Measurements from ENCODE around the gene NBAS. TPM values are rescaled to one million over a fixed set of nuclear protein-coding genes. Genes with fewer than 3 reads are reported as not detected.

NBAS gene
- total and polyA plus RNA-seq, 2 of the 4 experiments (the other 2 are of a cell fraction) = 22.3 to 105 TPM

DNA sequence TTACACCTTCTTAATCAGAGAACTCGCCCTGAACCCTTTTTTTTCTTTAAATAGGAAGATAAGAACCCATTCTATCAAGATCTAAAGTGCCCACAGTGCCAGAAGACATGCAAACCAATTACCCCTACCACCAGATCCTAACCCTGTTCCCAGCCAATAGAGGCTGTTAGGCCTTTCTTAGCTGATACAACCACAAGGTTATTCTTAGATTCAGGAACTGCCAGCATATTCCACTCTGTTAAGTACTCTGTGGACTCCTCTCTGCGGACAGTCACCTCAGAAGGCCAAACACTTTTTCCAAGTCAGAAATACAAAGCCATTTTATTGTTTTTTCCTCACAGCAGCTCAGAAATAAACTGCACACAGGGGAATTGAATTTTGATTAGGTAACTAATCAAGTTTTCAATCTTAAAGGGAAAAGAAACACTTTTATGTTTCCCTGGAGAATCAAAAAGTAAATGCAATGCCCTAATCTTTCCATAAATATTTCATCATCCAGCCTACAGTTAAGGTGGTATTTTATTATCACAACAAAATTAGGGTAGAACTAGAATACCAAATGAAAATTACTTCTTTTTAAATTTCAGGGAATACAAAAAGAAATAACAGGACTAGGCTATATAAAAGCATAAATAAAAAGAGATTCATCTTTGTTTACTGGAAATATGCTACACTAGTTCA is 111.4 kb downstream of the NBAS start:
- Histone ChIP-seq H3K18ac (ENCODE audit: low read depth, low read length) (no peak overlapping the region), H2BK5ac (ENCODE audit: low read depth, low read length, poor library complexity, severe bottlenecking) (no peak overlapping the region), H3K56ac (ENCODE audit: extremely low read depth, insufficient read depth, low read length) (no peak overlapping the region), H3K27me3 (ENCODE audit: control insufficient read depth, insufficient read depth, low read length) (no peaks in the 10 kb centered on the region), H2AK9ac (replicated peaks; ENCODE audit: low read depth, low read length, poor library complexity) (no peak overlapping the region), H3K9ac (ENCODE audit: low read depth, low read length) (no peak overlapping the region), H2AK5ac (ENCODE audit: low read depth, low read length) (no peak overlapping the region), H3K9me1 (ENCODE audit: insufficient read depth, low read length) (no peaks in the 10 kb centered on the region), H3K14ac (replicated peaks; ENCODE audit: low read depth, low read length) (no peak overlapping the region), H3K23ac (ENCODE audit: low read depth, low read length) (no peak overlapping the region), H3K4ac (ENCODE audit: low read depth, low read length) (no peak overlapping the region), H4K5ac (ENCODE audit: low read depth, low read length) (no peak overlapping the region), H3K4me1 (ENCODE audit: control insufficient read depth, insufficient read depth, low read length) (no peaks in the 10 kb centered on the region), H2BK15ac (ENCODE audit: low read depth, low read length) (no peak overlapping the region), H4K20me1 (ENCODE audit: insufficient read depth, low read length) (no peaks in the 10 kb centered on the region), H2AFZ (replicated peaks; ENCODE audit: low read length, poor library complexity) (no peak overlapping the region), H3K36me3 (ENCODE audit: control insufficient read depth, insufficient read depth, low read length) (peaks cover 7% of the 10 kb centered on the region), H2BK20ac (ENCODE audit: low read depth, low read length) (no peak overlapping the region), H3K79me1 (ENCODE audit: low read depth in 1 of 2, low read length in 2 of 2) (peaks cover 3 to 8% of the 10 kb centered on the region in 2 experiments; a peak in 3 of 4 replicates), H3K4me2 (ENCODE audit: low read depth, low read length) (no peak overlapping the region), H3K27ac (ENCODE audit: insufficient read depth, low read length) (no peak overlapping the region), H2BK120ac (ENCODE audit: low read depth, low read length) (no peak overlapping the region), H4K8ac (ENCODE audit: low read depth in 2 of 2, low read length in 2 of 2) (no peak overlapping the region), H4K91ac (ENCODE audit: insufficient read depth, low read depth, low read length) (no peak overlapping the region), H3K9me3 (ENCODE audit: control insufficient read depth, insufficient read depth, low read length) (no peaks in the 10 kb centered on the region; the same call in 1 of the 2 replicates), H3K4me3 (ENCODE audit: insufficient read depth, low read depth, low read length) (no peak overlapping the region)
- BruUV-seq (replicated peaks) = no TSS peak
- dilution Hi-C loops (cut with HindIII; ENCODE audit: low sequenced_read_pairs, unreplicated experiment) (no loop called here), in situ Hi-C loops (cut with MboI; ENCODE audit: low sequenced_read_pairs) (no loop called here), intact Hi-C loops (cut with micrococcal nuclease) (no loop called here)
- ATAC-seq (ENCODE audit: low read depth) = no peak
- CTCF ChIA-PET = no interaction called here
- no peak for DNase-seq
- WGBS, 2 experiments (ENCODE audit: extremely low coverage in 2 of 2, insufficient read length in 1 of 2) = no CpG with 5 or more reads among the region's 2 CpGs
- TF ChIP-seq CHD1 (IDR thresholded peaks at IDR 0.05; ENCODE audit: low read depth, low read length) = no peak
- TF ChIP-seq MXI1 (IDR thresholded peaks at IDR 0.05; ENCODE audit: borderline replicate concordance, low read depth, low read length) = no peak
- TF ChIP-seq POLR2A (IDR thresholded peaks at IDR 0.05; ENCODE audit: low read depth, low read length) = no peak
- no peak for TF ChIP-seq SMC3 (IDR thresholded peaks at IDR 0.05; ENCODE audit: low read depth, low read length)
- no peak for TF ChIP-seq RCOR1 (IDR thresholded peaks at IDR 0.05; ENCODE audit: insufficient replicate concordance, low read length)
- TF ChIP-seq MAFK (IDR thresholded peaks at IDR 0.05; ENCODE audit: low read depth, low read length) = no peak
- TF ChIP-seq RFX5 (IDR thresholded peaks at IDR 0.05; ENCODE audit: low read depth, low read length) = no peak
- TF ChIP-seq, protein P1, sequence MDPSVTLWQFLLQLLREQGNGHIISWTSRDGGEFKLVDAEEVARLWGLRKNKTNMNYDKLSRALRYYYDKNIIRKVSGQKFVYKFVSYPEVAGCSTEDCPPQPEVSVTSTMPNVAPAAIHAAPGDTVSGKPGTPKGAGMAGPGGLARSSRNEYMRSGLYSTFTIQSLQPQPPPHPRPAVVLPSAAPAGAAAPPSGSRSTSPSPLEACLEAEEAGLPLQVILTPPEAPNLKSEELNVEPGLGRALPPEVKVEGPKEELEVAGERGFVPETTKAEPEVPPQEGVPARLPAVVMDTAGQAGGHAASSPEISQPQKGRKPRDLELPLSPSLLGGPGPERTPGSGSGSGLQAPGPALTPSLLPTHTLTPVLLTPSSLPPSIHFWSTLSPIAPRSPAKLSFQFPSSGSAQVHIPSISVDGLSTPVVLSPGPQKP (IDR thresholded peaks at IDR 0.05; ENCODE audit: borderline replicate concordance, low read depth, low read length) = no peak
- no peak for TF ChIP-seq RAD21 (IDR thresholded peaks at IDR 0.05; ENCODE audit: low read length)
- no peak for TF ChIP-seq FOS (IDR thresholded peaks at IDR 0.05; ENCODE audit: low read depth, low read length)
- no peak for TF ChIP-seq MAZ (IDR thresholded peaks at IDR 0.05; ENCODE audit: borderline replicate concordance, low read depth, low read length)
- TF ChIP-seq, protein P2, sequence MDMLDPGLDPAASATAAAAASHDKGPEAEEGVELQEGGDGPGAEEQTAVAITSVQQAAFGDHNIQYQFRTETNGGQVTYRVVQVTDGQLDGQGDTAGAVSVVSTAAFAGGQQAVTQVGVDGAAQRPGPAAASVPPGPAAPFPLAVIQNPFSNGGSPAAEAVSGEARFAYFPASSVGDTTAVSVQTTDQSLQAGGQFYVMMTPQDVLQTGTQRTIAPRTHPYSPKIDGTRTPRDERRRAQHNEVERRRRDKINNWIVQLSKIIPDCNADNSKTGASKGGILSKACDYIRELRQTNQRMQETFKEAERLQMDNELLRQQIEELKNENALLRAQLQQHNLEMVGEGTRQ (IDR thresholded peaks at IDR 0.05; ENCODE audit: low read depth, low read length) = no peak
- TF ChIP-seq, protein P3, sequence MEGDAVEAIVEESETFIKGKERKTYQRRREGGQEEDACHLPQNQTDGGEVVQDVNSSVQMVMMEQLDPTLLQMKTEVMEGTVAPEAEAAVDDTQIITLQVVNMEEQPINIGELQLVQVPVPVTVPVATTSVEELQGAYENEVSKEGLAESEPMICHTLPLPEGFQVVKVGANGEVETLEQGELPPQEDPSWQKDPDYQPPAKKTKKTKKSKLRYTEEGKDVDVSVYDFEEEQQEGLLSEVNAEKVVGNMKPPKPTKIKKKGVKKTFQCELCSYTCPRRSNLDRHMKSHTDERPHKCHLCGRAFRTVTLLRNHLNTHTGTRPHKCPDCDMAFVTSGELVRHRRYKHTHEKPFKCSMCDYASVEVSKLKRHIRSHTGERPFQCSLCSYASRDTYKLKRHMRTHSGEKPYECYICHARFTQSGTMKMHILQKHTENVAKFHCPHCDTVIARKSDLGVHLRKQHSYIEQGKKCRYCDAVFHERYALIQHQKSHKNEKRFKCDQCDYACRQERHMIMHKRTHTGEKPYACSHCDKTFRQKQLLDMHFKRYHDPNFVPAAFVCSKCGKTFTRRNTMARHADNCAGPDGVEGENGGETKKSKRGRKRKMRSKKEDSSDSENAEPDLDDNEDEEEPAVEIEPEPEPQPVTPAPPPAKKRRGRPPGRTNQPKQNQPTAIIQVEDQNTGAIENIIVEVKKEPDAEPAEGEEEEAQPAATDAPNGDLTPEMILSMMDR (conservative IDR thresholded peaks at IDR 0.05; ENCODE audit: low read depth, low read length) = no peak
- TF ChIP-seq CEBPB (IDR thresholded peaks at IDR 0.05; ENCODE audit: low read depth, low read length) = no peak
- TF ChIP-seq NFE2L2 (IDR thresholded peaks at IDR 0.05; ENCODE audit: low read depth, low read length) = no peak
- no peak for TF ChIP-seq BHLHE40 (IDR thresholded peaks at IDR 0.05; ENCODE audit: low read depth, low read length)
- POLR2A ChIA-PET (ENCODE audit: unreplicated experiment) = no interaction called here

All from IMR-90 (cell line).